Measurements from ENCODE around the gene PLK1.

Gene PLK1

GRCh38 chr16:23682181-23682580, 3.5 kb downstream of the PLK1 start:
- TF ChIP-seq ZFX (IDR thresholded peaks at IDR 0.05; ENCODE audit: borderline replicate concordance) (no peak), CTCF (IDR thresholded peaks at IDR 0.05) (no peak)
- no peak overlapping the region for H3K27ac ChIP-seq

- no peak overlapping the region for H3K27ac ChIP-seq
- TF ChIP-seq CTCF (IDR thresholded peaks at IDR 0.05) (no peak), ZFX (IDR thresholded peaks at IDR 0.05; ENCODE audit: borderline replicate concordance) (no peak)
Observed at GRCh38 chr16:23683487-23683886, 4.8 kb downstream of the PLK1 start.

GRCh38 chr16:23687034-23687808, 8.5 kb downstream of the PLK1 start:
- no peak overlapping the region for H3K27ac ChIP-seq

GRCh38 chr16:23689442-23690187, 10.9 kb downstream of the PLK1 start:
- H3K27ac ChIP-seq: no peak overlapping the region
- TF ChIP-seq CTCF (IDR thresholded peaks at IDR 0.05): no peak

More at GRCh38 chr16:23687034-23687808, 8.5 kb downstream of the PLK1 start:
- no peak for TF ChIP-seq ZFX (IDR thresholded peaks at IDR 0.05; ENCODE audit: borderline replicate concordance)
- no peak for TF ChIP-seq CTCF (IDR thresholded peaks at IDR 0.05)

- no peak overlapping the region for H3K27ac ChIP-seq
- TF ChIP-seq ZFX (IDR thresholded peaks at IDR 0.05; ENCODE audit: borderline replicate concordance) (no peak), CTCF (IDR thresholded peaks at IDR 0.05) (no peak)
Observed at GRCh38 chr16:23690771-23691482, 12.2 kb downstream of the PLK1 start.

GRCh38 chr16:23691483-23692189, 12.9 kb downstream of the PLK1 start:
- TF ChIP-seq ZFX (IDR thresholded peaks at IDR 0.05; ENCODE audit: borderline replicate concordance): no peak
- no peak for TF ChIP-seq CTCF (IDR thresholded peaks at IDR 0.05)
- H3K27ac ChIP-seq: no peak overlapping the region
